Sigmoid colon (tissue), 4 donors: Measurements from ENCODE around the gene UNKL.

ENCODE experiments used
- POLR2A ChIP-seq, 2 donors: fragments of 450-650 bp; IDR thresholded peaks; one replicate each; pipeline ENCODE4 v1.6.1; 2016; ENCODE audit warnings: antibody characterized with exemption in 2 of 2, mild to moderate bottlenecking in 2 of 2, moderate library complexity in 2 of 2
- POLR2AphosphoS5 ChIP-seq, 4 donors: sonication (generic); formaldehyde crosslinking; IDR thresholded peaks; one replicate each; pipeline ENCODE4 v1.6.1; 2017; ENCODE audit warnings: antibody characterized with exemption in 4 of 4
- TF ChIP-seq, protein P1 (sequence below), 4 experiments: fragments of 450-650 bp in 3 of 4; fragments of 200-600 bp in 1 of 4; IDR thresholded peaks; one replicate each; pipeline ENCODE4 v1.5.1; 2016 to 2019; ENCODE audit warnings: antibody characterized with exemption in 4 of 4, mild to moderate bottlenecking in 3 of 4, moderate library complexity in 2 of 4

DNA sequence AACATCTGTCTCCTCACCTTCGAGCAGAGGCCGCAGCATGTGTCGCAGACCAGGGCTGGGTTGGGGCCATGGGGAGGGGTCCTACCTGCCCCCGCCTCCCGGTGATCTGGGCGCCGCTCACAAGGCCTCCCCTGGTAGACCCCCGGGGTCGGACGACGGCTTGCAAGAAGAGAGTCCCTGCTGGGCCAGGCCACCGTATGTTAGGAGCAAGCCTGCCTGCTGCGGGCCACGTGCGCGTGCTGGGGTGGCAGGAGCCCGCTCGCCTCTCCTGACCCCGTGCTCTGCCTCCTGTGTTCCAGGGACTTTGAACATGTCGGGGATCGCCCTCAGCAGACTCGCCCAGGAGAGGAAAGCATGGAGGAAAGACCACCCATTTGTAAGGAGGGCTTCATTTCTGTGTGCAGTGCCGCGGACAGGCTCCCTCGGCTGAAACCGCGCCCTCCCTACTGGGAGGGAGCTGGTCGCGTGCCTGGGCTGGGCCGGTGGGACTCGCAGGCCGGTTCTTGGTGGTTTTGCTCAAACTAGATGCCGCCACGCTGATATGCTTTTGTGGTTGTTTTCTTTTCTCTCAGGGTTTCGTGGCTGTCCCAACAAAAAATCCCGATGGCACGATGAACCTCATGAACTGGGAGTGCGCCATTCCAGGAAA lies 100.7 kb downstream of the UNKL start:
- no peak for TF ChIP-seq POLR2A (IDR thresholded peaks at IDR 0.05)
- TF ChIP-seq POLR2AphosphoS5 (IDR thresholded peaks at IDR 0.05): no peak
- TF ChIP-seq, protein P1, sequence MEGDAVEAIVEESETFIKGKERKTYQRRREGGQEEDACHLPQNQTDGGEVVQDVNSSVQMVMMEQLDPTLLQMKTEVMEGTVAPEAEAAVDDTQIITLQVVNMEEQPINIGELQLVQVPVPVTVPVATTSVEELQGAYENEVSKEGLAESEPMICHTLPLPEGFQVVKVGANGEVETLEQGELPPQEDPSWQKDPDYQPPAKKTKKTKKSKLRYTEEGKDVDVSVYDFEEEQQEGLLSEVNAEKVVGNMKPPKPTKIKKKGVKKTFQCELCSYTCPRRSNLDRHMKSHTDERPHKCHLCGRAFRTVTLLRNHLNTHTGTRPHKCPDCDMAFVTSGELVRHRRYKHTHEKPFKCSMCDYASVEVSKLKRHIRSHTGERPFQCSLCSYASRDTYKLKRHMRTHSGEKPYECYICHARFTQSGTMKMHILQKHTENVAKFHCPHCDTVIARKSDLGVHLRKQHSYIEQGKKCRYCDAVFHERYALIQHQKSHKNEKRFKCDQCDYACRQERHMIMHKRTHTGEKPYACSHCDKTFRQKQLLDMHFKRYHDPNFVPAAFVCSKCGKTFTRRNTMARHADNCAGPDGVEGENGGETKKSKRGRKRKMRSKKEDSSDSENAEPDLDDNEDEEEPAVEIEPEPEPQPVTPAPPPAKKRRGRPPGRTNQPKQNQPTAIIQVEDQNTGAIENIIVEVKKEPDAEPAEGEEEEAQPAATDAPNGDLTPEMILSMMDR (IDR thresholded peaks at IDR 0.05): no peak
